Measurements from ENCODE around the gene USHBP1. TPM values are rescaled to one million over a fixed set of nuclear protein-coding genes. Genes with fewer than 3 reads are reported as not detected.

USHBP1 gene
- total and polyA plus RNA-seq, 2 of the 4 experiments (the other 2 are of a cell fraction): not detected

DNA sequence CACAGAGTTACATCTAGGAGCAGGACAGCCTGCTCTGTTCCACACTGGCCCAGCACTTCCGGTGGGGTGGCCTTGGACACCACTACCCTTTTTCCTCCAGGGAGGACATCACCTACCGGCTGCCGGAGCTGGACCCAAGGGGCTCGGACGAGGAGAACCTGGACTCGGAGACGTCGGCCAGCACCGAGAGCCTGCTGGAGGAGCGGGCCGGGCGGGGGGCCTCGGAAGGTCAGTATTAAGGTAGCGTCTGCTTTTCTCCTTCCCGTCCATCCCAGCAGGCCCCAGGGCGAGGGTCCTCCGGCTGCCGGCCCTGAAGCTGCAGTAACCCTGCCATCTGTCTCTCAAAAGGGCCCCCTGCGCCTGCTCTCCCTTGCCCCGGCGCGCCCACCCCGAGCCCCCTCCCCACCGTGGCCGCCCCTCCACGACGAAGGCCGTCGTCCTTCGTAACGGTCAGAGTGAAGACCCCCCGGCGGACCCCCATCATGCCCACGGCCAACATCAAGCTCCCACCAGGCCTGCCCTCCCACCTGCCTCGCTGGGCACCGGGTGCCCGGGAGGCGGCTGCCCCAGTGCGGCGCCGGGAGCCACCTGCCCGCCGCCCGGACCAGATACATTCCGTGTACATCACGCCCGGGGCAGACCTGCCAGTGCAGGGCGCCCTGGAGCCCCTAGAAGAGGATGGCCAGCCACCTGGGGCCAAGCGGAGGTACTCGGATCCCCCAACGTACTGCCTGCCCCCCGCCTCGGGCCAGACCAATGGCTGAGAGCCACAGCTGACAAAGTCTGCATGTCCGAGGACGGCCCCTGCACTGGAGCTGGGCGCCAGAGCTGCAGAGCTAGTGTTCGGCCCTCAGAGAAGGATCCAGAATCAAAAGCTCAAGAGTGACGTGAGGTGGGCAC is 52.7 kb downstream of the USHBP1 start:
- no peaks in the 10 kb centered on the region for H3K9me3 ChIP-seq (ENCODE audit: control insufficient read depth, insufficient read depth, low read length)
- H3K36me3 ChIP-seq (ENCODE audit: control insufficient read depth, insufficient read depth, low read length): peaks cover 53% of the 10 kb centered on the region
- no peak overlapping the region for H2AFZ ChIP-seq (replicated peaks; ENCODE audit: low read length, poor library complexity)
- no peak overlapping the region for H2BK5ac ChIP-seq (ENCODE audit: low read depth, low read length, poor library complexity, severe bottlenecking)
- no peak for ATAC-seq (ENCODE audit: low read depth)
- H4K20me1 ChIP-seq (ENCODE audit: insufficient read depth, low read length): peaks cover 7% of the 10 kb centered on the region; the same call in 1 of the 2 replicates
- DNase-seq: no peak
- ChIA-PET POLR2A (ENCODE audit: unreplicated experiment) (no interaction called here), CTCF (no interaction called here)
- H3K4me1 ChIP-seq (ENCODE audit: control insufficient read depth, insufficient read depth, low read length): peaks cover 11% of the 10 kb centered on the region
- no peak overlapping the region for H3K4me2 ChIP-seq (ENCODE audit: low read depth, low read length)
- in situ Hi-C loops (cut with MboI; ENCODE audit: low sequenced_read_pairs): no loop called here
- WGBS, 2 experiments (ENCODE audit: extremely low coverage in 2 of 2, insufficient read length in 1 of 2): 97% methylated on average over 25 of the region's 58 CpGs; no CpG with 5 or more reads in 1 of the 2 experiments
- no peak overlapping the region for H2BK15ac ChIP-seq (ENCODE audit: low read depth, low read length)
- BruUV-seq (replicated peaks): no TSS peak
- dilution Hi-C loops (cut with HindIII; ENCODE audit: low sequenced_read_pairs, unreplicated experiment): no loop called here
- no peak overlapping the region for H4K8ac ChIP-seq (ENCODE audit: low read depth in 2 of 2, low read length in 2 of 2)
- intact Hi-C loops (cut with micrococcal nuclease): no loop called here
- H3K4ac ChIP-seq (ENCODE audit: low read depth, low read length): no peak overlapping the region
- H4K91ac ChIP-seq (ENCODE audit: insufficient read depth, low read depth, low read length): no peak overlapping the region
- H2BK120ac ChIP-seq (ENCODE audit: low read depth, low read length): no peak overlapping the region
- H3K27me3 ChIP-seq (ENCODE audit: control insufficient read depth, insufficient read depth, low read length): no peaks in the 10 kb centered on the region
- H3K9ac ChIP-seq (ENCODE audit: low read depth, low read length): no peak overlapping the region
- H3K4me3 ChIP-seq (ENCODE audit: insufficient read depth, low read depth, low read length): no peak overlapping the region
- H3K23ac ChIP-seq (ENCODE audit: low read depth, low read length): no peak overlapping the region
- H3K56ac ChIP-seq (ENCODE audit: extremely low read depth, insufficient read depth, low read length): no peak overlapping the region
- H3K9me1 ChIP-seq (ENCODE audit: insufficient read depth, low read length): peaks cover 15% of the 10 kb centered on the region
- H3K18ac ChIP-seq (ENCODE audit: low read depth, low read length): no peak overlapping the region
- H3K27ac ChIP-seq (ENCODE audit: insufficient read depth, low read length): no peak overlapping the region
- no peak overlapping the region for H4K5ac ChIP-seq (ENCODE audit: low read depth, low read length)
- H2AK9ac ChIP-seq (replicated peaks; ENCODE audit: low read depth, low read length, poor library complexity): no peak overlapping the region
- peaks cover 16 to 35% of the 10 kb centered on the region in 2 experiments; a peak in 3 of 4 replicates for H3K79me1 ChIP-seq (ENCODE audit: low read depth in 1 of 2, low read length in 2 of 2)
- H3K14ac ChIP-seq (replicated peaks; ENCODE audit: low read depth, low read length): no peak overlapping the region
- H2BK20ac ChIP-seq (ENCODE audit: low read depth, low read length): no peak overlapping the region
- no peak overlapping the region for H2AK5ac ChIP-seq (ENCODE audit: low read depth, low read length)
- TF ChIP-seq MAFK (IDR thresholded peaks at IDR 0.05; ENCODE audit: low read depth, low read length) (no peak), RAD21 (IDR thresholded peaks at IDR 0.05; ENCODE audit: low read length) (no peak), MXI1 (IDR thresholded peaks at IDR 0.05; ENCODE audit: borderline replicate concordance, low read depth, low read length) (no peak), RCOR1 (IDR thresholded peaks at IDR 0.05; ENCODE audit: insufficient replicate concordance, low read length) (no peak), ELK1 (IDR thresholded peaks at IDR 0.05; ENCODE audit: borderline replicate concordance, low read depth, low read length) (no peak), CEBPB (IDR thresholded peaks at IDR 0.05; ENCODE audit: low read depth, low read length) (no peak), RFX5 (IDR thresholded peaks at IDR 0.05; ENCODE audit: low read depth, low read length) (no peak), NFE2L2 (IDR thresholded peaks at IDR 0.05; ENCODE audit: low read depth, low read length) (no peak), FOS (IDR thresholded peaks at IDR 0.05; ENCODE audit: low read depth, low read length) (no peak), CHD1 (IDR thresholded peaks at IDR 0.05; ENCODE audit: low read depth, low read length) (no peak), SMC3 (IDR thresholded peaks at IDR 0.05; ENCODE audit: low read depth, low read length) (no peak), POLR2A (IDR thresholded peaks at IDR 0.05; ENCODE audit: low read depth, low read length) (no peak), MAZ (IDR thresholded peaks at IDR 0.05; ENCODE audit: borderline replicate concordance, low read depth, low read length) (no peak), BHLHE40 (IDR thresholded peaks at IDR 0.05; ENCODE audit: low read depth, low read length) (no peak)
- TF ChIP-seq, protein P1, sequence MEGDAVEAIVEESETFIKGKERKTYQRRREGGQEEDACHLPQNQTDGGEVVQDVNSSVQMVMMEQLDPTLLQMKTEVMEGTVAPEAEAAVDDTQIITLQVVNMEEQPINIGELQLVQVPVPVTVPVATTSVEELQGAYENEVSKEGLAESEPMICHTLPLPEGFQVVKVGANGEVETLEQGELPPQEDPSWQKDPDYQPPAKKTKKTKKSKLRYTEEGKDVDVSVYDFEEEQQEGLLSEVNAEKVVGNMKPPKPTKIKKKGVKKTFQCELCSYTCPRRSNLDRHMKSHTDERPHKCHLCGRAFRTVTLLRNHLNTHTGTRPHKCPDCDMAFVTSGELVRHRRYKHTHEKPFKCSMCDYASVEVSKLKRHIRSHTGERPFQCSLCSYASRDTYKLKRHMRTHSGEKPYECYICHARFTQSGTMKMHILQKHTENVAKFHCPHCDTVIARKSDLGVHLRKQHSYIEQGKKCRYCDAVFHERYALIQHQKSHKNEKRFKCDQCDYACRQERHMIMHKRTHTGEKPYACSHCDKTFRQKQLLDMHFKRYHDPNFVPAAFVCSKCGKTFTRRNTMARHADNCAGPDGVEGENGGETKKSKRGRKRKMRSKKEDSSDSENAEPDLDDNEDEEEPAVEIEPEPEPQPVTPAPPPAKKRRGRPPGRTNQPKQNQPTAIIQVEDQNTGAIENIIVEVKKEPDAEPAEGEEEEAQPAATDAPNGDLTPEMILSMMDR (conservative IDR thresholded peaks at IDR 0.05; ENCODE audit: low read depth, low read length): no peak
